NCI-H1417 (cell line): ENCODE data around the gene HOXB6.
A peak's percentile ranks its signal among the peaks of the same experiment; 100 is the strongest.

Experiments
- DNase-seq, 3 experiments: peaks; one replicate each; lab custom pipeline; 2025; lab: John Stamatoyannopoulos, UW

Gene HOXB6

GRCh38 chr17:48594538-48595277, 10.1 kb downstream of the HOXB6 start:
- DNase-seq: no peak

GRCh38 chr17:48593840-48594537, 10.8 kb downstream of the HOXB6 start:
- peak; percentile 91 to 98 (median 97) for DNase-seq

- peak in 2 of 3 experiments; percentile 84 to 90 for DNase-seq
Observed at GRCh38 chr17:48593126-48593829, 11.5 kb downstream of the HOXB6 start, which contains the start of gene HOXB5. Gene HOXB5, minus strand, starts transcription at chr17:48593779. Its CDS starts 97 bp downstream, at chr17:48593682.

GRCh38 chr17:48592577-48592976, 12.2 kb downstream of the HOXB6 start:
- DNase-seq: peak in 2 of 3 experiments; percentile 60 to 68

GRCh38 chr17:48592057-48592514, 12.7 kb downstream of the HOXB6 start:
- peak in 2 of 3 experiments; percentile 60 to 66 for DNase-seq

GRCh38 chr17:48591255-48592056, 13.3 kb downstream of the HOXB6 start:
- DNase-seq: no peak

- DNase-seq: no peak
Observed at GRCh38 chr17:48590607-48591161, 14.1 kb downstream of the HOXB6 start.

GRCh38 chr17:48589831-48590606, 14.8 kb downstream of the HOXB6 start, which contains the start of gene HOXB3:
Gene HOXB3, minus strand, starts transcription at chr17:48590241. Its CDS starts 37,767 bp downstream, at chr17:48552474.
- DNase-seq: peak in 1 of 3 experiments; percentile 86

- no peak for DNase-seq
Observed at GRCh38 chr17:48589060-48589830, 15.5 kb downstream of the HOXB6 start.

GRCh38 chr17:48588528-48588927, 16.3 kb downstream of the HOXB6 start:
- DNase-seq: no peak

- DNase-seq: no peak
Observed at GRCh38 chr17:48588074-48588415, 16.7 kb downstream of the HOXB6 start.

- peak; percentile 80 to 96 (median 82) for DNase-seq
Observed at GRCh38 chr17:48587276-48588073, 17.3 kb downstream of the HOXB6 start.

GRCh38 chr17:48586355-48587258, 18.2 kb downstream of the HOXB6 start:
- peak in 2 of 3 experiments; percentile 73 to 81 for DNase-seq

GRCh38 chr17:48584223-48584741, 20.5 kb downstream of the HOXB6 start:
- DNase-seq: no peak

GRCh38 chr17:48583708-48584222, 21.0 kb downstream of the HOXB6 start:
- no peak for DNase-seq

- no peak for DNase-seq
Observed at GRCh38 chr17:48582750-48583069, 22.1 kb downstream of the HOXB6 start.
